Fibroblast of the aortic adventitia (primary cell): Measurements from ENCODE around the gene PLS1. TPM values are rescaled to one million over a fixed set of nuclear protein-coding genes. Genes with fewer than 3 reads are reported as not detected.
"Not testable (repeated sequence)": the region's sequence is repeated elsewhere in the genome, so short reads cannot be mapped to it uniquely, and the experiment has no call there.

ENCODE experiments used
- DNase-seq: peaks from one replicate; pipeline ENCODE4 v3.0.0-alpha.2; 2010; ENCODE audit warnings: low read depth
- H3K4me3 ChIP-seq: 2 replicates; pipeline ENCODE4 v1.5.1; 2011; ENCODE audit warnings: low read depth, mild to moderate bottlenecking, control low read depth, low read length, moderate library complexity
- total RNA-seq: library from RNA; depleted of rRNA; stranded (reverse); fragments of >200 nt; gene quantifications from 2 replicates; pipeline ENCODE4 v1.2.3, GENCODE V29; 2012; ENCODE audit warnings: low replicate concordance
- TF ChIP-seq, protein P1 (sequence below): IDR thresholded peaks from 2 replicates; pipeline ENCODE4 v1.5.1; 2011; ENCODE audit warnings: mild to moderate bottlenecking, low read length, control low read depth, inconsistent platforms; ENCODE audit not compliant: insufficient read depth

The PLS1 gene
- total RNA-seq, 1 donor = 0.99 TPM

DNA sequence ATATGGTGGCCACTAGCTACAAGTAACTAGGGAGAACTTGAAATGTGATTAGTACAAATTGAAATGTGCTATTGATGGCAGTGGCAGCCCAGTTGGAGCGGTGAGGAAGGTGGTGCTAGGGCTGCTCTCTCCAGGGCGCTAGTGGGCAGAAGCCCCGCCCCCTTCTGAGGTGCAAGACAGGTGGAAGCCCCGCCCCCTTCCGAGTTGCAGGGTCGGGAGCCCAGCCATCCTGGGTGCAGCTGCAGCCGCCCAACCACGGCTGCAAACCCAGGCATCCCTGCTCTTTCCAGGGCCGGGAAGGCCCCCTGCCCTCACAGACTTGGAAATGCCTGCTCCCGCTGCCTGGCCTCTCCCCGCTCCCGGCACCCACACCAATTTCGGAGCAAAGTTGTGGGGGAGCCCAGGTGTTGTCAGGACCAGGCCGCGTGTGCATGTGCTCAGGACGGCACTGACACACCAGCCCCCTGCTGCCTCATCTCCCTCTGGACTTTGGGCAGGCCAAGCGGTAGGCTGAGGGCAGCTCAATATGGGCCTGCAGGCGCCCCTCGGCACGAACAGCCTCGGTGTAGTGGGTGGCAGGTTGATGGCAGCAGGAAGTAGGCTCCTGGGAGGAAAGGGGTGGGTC lies 27.7 kb upstream of the PLS1 start:
- no peak for DNase-seq
- TF ChIP-seq, protein P1, sequence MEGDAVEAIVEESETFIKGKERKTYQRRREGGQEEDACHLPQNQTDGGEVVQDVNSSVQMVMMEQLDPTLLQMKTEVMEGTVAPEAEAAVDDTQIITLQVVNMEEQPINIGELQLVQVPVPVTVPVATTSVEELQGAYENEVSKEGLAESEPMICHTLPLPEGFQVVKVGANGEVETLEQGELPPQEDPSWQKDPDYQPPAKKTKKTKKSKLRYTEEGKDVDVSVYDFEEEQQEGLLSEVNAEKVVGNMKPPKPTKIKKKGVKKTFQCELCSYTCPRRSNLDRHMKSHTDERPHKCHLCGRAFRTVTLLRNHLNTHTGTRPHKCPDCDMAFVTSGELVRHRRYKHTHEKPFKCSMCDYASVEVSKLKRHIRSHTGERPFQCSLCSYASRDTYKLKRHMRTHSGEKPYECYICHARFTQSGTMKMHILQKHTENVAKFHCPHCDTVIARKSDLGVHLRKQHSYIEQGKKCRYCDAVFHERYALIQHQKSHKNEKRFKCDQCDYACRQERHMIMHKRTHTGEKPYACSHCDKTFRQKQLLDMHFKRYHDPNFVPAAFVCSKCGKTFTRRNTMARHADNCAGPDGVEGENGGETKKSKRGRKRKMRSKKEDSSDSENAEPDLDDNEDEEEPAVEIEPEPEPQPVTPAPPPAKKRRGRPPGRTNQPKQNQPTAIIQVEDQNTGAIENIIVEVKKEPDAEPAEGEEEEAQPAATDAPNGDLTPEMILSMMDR = no peak
- no peak overlapping the region for H3K4me3 ChIP-seq

- not testable (repeated sequence) for H3K4me3 ChIP-seq, DNase-seq
Observed at GRCh38 chr3:142569422-142569821, 26.8 kb upstream of the PLS1 start.

DNA sequence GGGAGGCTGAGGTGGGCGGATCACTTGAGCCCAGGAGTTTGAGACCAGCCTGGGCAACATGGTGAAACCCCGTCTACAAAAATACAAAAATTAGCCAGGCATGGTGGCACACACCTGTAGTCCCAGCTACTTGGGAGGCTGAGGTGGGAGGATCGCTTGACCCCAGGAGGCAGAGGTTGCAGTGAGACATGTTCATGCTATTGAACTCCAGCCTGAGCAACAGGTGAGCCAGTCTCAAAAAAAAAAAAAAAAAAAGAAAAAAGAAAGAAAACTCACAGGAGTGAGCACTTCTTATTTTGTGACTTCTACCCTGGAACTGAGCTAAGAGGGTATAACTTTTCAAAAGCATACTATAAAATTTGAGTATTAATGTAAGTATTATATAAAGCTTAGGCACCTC lies 22.0 kb upstream of the PLS1 start:
- DNase-seq = not testable (repeated sequence)

DNA sequence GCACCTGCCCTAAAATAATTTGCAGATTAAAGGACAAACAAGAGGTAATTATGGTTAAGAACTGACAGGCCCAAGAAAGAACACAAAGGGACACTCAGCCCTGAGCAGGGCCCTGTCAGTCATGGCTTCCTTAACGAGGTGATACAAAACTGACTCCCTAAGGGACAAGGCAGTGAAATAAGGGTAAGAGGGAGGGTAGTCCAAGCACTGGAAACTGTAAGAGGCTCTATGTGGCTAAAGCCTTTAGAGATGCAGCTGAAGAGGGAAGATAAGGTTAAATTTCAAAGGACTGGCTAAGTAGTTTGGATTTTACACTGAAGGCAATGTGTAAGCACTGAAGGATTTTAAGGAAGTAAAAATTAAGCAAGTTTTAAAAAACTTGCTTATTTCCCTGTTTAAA lies 21.5 kb upstream of the PLS1 start:
- DNase-seq = no peak
- TF ChIP-seq, protein P1 = no peak
- H3K4me3 ChIP-seq = no peak overlapping the region

More for the DNA sequence above, 22.0 kb upstream of the PLS1 start:
- not testable (repeated sequence) for H3K4me3 ChIP-seq

DNA sequence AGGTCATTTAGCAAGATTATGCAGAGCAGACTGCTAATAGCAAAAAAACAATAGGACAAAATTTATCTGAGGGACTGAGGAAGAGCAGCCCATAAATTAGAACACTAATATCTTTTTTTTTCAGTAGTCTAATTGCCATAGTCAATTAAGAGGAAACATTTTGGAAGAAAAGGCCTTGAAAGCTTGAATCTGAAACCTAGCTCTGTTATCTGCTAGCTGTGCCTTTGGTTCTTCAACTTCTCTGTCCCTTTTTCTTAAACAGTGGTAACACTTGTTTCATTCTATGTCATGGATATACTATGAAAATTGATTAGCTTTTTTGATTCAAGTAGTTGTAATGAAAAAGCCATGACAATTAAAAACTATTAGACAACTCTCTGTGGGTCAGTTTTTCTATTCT lies 19.4 kb upstream of the PLS1 start:
- no peak for DNase-seq
- H3K4me3 ChIP-seq = peak overlapping the region; percentile 9
- TF ChIP-seq, protein P1 = no peak

DNA sequence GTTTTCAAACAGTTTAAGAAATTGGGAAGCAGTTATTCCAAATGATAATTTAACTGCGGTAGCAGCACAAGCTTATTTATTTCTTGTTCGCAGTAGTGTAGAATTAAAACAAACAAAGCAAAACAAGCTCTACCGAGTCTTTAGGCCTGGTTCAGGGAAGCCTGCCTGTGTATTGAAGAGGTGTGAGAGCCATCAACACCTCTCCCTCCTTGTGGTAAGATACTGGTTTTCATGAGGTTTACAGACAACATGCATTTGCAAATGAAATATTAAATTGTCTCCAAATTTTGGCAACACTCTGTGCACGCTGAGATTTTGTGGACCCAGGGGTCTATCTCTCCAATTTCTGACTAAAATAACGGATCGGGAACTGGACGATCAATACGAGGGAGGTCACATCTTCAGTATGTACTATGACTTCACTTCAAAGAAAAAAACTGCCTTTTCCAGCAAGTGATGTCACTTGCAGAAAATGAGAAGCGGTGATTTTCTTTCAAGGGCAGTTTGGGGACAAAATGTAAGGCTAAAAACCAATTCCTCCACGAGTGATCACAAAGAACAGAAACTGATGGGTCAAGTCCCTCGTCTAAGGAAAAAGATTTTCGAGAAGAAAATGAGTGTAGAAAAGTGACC lies 18.4 kb upstream of the PLS1 start:
- peak overlapping the region; percentile 100 for H3K4me3 ChIP-seq
- no peak for DNase-seq
- TF ChIP-seq, protein P1 = no peak

GRCh38 chr3:142578329-142579223 lies 17.6 kb upstream of the PLS1 start, which contains the start of gene ATR:
TSS of gene ATR (minus strand) at chr3:142578733. CDS start at chr3:142578704, 29 bp downstream.
- H3K4me3 ChIP-seq = peak within 1 kb of the TSS; percentile 100
- peak; percentile 93 for DNase-seq
- TF ChIP-seq, protein P1 = no peak
